DMS 273 (cell line): ENCODE measurements around the gene JUNB.

ENCODE experiments used
- DNase-seq: peaks from one replicate; lab custom pipeline; 2025; ENCODE audit not compliant: unreplicated experiment; lab: John Stamatoyannopoulos, UW

Gene JUNB

DNA sequence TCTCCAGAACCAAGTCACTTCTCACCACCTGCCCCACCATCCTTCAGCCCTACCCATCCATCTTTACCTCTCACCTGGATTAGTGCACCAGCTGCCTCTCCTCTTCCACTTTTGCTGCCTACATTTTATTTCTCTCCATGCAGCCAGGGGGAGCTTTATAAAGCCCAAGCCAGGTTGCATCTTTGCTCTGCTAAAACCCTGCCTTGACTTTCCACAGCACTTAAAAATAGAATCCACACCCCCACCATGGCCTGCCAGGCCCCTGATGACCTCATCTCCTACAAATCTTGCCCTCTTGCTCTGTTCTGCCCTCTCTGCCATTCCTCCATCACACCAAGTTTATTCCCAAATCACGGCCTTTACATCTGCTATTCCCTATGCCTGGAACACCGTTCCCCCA is 17.7 kb upstream of the JUNB start:
- DNase-seq, result peak; percentile 47

DNA sequence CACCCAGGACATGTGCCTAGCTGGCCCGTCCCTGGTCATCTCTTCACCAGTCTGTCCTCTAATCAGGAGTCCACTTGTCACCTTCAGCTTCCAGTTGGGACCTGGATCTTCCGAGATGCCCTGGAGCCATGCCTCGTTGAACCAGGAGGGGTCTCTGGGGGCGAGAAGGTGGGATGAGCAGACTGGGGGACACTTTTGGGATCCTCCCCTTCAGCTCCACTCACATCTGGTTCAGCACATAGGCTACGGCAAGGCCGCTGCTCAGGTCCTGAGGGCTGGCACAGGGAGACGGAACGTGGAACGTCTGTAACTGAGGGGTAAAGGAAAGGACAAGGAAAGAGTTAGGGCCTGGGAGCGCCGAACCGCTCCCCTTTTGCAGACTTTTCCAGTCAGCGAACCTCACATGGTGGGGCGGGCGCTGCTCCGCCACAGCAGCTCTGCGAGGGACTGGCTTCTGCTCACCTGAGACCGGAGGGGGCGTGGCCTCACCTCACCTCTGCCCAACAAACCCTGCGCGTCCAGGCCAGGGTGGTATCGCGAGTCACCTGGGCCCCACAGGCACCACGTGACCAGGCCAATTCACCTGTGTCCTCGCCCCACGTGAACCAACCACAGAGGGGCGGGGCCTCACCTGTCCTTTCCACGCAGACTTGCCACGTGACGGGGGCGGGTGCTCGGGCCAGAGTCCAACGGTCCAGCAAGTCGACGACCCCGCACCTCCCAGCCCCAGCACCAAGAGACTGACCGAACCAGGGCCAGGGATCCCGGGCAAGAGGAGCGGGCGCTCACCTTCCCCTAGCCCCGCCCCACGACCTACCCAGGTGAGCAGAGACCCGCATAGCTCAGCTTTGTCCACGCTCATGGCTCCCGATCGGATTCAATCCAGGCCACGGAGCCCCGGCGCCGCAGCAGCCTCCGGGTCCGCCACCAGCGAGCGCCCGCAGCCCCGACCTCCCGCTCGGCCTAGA is 16.4 kb upstream of the JUNB start, which contains the start of gene HOOK2:
Gene HOOK2 (minus strand): TSS at position 965 of the 968 bp plus-strand sequence. CDS start 103 bp downstream, at position 862.
- no peak for DNase-seq

DNA sequence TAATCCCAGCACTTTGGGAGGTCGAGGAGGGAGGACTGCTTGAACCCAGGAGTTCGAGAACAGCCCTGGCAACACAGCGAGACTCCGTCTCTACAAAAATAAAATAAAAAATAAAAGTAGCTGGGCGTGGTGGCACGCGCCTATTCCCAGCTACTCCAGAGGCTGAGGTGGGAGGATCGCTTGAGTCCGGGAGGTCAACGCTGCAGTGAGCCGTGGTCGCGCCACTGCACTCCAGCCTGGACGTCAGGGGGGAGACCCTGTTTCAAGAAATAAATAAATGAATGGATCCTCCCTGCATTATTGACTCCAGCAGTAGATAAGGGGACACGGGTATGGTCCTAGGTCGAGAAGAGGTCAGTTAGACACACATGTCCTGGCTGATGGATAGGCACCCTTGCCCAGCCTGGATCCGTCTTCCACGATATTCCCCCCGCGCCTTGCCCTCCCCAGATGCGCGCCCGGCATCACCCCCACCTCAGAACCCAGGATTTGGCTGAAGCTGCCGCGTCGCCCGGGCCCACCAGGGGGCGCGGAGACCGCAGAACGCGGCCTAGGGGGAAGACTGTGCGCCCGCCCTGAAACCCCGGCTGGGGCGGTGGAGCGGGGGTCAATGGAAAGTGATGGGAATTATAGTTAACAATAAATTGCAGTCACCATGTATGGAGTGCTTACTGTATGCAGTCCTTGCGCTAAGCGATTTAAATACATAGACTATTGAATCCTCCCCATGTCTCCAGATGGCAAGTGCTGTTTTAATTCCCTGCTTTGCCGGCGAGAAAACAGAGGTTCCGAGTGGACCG is 13.9 kb upstream of the JUNB start:
- DNase-seq, result peak; percentile 96

DNA sequence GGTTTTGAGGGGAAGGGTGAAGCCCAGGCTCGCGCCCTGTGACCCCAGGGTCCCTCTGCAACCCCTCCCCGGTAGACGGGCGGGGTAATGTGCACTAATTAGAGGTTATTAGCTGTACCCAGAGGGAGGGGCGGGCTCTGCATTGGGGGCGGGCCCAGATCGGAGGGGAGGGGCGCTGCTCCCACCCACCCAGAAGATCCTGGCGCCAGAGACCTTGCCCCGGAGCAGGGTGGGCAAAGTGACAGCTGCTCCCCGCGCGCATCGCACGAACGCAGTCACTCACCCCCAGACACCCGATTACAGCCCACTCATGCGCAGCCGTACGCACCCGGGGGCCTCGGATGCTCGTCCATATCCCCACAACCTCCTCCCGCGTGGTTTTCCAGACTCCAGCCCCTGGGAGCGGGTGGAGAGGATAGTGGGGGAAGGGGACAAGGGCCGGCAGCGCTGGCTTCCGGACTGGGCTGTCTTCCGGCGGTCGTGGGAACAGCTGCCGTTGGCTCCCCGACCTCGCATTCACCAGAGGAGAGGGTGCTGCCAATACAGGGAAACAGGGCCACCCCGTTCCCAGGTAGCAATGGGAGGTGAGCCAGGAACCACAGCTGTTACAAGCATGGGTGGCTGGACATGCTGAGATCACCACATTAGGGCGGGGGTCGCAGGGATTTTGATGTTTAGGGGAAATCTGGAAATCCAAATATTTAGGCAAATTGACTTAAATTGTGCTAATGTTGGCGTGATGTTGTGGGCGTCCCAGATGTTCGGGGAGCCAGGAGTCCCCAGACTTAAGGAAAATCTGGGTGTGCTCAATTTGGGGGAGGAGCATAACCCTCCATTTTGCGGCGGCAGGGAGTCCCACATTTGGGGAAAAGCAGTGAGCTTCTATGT is 13.0 kb upstream of the JUNB start:
- DNase-seq, result peak; percentile 92

DNA sequence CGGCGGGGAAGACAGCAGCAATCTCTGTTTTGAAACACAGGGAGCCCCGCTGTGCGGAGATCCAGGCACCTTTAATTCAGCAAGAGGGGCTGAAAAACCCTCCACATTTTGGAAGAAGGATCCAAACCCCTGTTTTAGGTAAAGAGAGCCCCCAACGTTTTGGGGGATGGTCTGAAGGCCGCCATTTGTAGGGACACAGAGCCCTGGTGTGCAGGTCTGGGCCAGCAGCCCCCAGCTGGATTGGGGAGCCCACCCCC is 12.5 kb upstream of the JUNB start:
- DNase-seq, result no peak

DNA sequence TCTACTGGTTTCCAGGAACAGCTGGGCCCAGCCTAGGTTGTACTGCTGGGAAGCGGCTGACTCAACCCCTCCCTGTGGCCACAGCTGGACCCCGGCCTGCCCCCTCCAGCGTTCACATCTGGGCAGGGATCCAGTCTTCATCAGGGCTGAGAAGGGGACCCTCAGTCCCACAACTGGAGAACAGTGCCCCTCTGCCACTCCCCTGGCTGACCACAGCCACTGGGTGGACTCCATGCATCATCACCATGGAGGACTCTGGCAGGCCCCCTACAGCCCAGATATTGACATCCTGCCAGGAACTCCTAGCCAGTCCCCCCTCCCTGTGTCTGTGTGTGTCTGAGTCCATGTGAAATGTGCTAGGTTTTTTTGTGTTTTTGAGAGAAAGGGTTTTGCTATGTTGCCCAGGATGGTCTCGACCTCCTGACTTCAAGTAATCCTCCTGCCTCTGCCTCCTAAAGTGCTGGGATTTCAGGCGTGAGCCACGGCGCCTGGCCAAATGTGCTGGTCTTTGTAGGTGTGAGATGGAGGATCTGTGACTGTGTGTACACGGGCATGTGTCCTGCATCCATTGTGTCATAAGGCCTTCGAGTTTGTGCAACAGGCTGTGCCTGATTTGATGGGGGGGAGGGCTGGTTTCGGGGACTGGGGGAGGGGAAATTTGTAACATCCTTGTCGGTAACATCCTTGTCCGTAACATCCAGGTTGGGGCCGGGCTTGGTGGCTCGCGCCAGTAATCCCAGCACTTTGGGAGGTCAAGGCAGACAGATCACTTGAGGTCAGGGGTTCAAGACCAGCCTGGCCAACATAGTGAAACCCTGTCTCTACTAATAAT is 11.9 kb upstream of the JUNB start:
- peak; percentile 81 for DNase-seq

DNA sequence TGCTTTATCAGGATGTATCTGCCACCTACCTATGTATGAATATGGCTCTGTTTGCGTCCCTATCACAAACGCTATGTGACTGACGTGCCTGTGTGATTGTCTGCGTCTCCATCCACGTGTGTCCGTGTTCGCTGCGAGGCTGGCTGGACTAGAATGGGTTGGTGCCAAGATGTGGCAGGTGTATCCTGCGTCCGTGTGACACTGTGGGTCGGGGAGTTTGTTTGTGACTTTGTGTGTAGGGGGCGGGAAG is 9.2 kb upstream of the JUNB start:
- DNase-seq, result no peak

DNA sequence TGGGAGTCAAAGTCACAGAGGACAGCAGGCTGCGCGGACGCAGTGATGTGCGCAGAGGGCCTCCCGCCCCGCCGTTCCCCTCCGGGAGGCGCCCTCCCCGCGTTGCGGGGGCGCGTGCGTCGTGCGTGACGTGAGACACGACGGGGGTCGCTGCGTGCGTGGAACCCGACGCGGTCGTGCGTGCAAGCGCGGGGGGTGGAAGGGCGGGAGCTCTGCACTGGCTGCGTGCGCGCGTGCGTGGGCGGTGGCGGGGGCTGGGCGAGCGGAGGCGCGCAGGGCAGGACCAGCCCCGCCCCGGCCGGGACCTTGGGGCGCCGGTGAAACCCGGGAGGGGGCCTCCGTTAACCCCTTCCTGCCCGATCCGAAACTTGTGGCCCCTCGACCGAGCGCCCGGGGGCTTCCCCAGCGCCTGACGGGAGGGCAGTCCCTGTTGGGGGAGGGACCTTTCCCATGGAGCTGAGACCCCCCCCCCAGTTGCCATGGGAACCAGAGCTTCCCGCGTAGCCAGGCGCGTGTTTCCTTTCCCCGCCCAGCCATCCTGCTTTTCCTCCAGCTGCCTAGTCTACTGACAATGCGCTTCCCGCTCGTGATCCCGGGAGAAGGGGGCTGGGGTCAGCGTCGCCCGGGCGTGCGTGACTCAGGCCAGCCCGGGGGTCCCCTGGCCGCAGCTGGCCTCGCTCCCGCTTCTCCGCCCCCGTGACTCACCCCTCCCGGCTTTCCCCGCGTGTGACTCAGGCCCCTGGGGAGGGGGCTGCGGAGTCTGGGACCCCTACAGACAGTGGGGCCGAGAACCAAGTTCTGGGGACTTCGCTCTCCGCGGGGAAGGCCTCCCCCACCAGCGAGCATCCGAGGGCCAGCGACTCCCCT is 8.6 kb upstream of the JUNB start:
- peak; percentile 92 for DNase-seq

DNA sequence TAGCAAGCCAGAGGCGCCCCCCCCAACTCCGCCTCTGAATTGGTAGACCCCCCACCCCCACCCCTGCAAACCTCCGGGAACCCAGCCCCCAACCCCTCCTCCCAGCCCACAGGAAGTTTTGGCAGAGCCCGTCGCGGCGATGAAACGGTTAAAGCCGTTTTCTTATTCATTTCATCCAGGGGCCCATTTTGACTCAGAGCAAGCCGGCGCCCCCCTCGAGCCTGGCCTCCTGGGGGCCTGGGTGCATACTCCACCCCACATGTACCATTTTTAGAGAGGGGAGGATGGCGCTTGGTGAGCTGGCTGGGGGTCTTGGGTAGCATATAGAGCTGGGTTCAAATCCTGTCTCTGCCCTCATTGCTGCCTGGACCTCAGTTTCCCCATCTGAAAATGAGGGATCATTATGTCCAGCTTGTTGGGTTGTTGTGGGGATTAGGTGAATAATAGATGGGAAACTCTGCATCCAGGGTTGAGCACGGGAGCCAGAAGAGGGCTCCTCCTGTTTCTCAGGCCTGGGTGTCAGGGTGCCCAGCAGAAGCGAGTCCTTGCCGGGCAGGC is 7.9 kb upstream of the JUNB start:
- DNase-seq, result peak; percentile 51

DNA sequence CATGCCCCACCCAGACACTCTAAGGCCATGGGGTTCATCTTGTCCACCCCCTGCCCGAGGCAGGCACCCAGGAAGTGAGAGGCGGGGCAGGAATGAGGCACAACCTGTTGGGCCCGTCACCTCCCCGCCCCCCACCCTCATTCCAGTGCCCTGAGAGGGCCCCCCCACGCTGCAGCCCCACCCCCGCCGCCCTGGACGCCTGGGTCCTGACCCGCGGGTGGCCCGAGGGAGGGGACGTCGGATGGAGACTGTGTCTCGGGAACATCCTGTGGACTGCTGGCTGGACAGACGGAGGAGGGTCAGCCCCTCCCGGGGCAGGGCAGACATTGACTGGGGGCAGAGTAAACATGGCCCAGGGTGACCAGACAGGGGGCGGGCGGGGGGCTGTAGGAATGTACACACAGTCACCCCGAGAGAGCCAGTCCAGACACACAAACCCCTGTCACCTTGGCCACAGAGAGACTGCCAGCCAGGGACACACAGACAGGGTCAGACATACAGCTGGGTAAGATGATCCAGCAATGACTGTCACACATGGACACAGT is 7.4 kb upstream of the JUNB start:
- no peak for DNase-seq

DNA sequence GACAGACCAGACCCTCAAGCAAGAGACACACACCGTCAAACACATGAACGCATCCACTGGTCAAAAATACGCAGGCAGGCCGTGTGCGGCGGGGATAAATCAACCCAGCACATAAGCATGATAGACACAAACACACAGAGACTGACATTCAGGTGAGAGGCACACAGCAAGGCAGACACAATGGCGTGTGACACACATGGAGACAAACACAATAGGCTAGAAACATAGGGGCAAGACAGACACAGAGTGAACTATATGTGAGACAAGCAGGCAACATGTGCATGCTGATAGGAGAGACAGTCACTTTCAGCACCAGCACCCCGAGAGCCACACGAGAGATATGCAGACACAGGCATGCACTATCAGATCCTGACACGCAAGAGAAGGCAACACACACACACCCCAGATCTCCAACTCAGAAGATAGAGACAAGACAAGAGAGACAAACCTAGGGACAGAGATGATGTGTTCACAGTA is 6.9 kb upstream of the JUNB start:
- DNase-seq, result no peak

DNA sequence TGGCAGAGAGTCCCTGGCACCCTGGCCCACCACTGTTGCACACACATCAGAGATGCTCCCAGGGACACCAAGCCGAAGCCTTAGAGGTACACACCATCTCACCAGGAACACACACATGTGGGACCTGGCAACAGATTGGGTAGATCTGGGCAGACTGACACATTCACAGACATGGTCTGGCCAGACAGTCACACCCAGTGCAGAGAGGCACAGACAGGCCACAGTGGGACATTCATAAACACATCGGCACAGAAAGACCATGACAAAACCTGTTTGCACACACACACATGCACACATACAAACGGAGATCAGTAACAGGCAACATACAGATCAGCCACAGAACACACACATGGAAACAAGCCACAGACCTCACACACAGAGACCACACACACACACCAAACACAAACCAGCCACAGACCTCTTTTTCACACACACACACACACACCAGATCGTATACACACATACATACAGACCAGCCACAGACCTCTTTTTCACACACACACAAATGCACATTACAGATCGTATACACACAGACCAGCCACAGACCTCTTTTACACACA is 6.3 kb upstream of the JUNB start:
- no peak for DNase-seq

DNA sequence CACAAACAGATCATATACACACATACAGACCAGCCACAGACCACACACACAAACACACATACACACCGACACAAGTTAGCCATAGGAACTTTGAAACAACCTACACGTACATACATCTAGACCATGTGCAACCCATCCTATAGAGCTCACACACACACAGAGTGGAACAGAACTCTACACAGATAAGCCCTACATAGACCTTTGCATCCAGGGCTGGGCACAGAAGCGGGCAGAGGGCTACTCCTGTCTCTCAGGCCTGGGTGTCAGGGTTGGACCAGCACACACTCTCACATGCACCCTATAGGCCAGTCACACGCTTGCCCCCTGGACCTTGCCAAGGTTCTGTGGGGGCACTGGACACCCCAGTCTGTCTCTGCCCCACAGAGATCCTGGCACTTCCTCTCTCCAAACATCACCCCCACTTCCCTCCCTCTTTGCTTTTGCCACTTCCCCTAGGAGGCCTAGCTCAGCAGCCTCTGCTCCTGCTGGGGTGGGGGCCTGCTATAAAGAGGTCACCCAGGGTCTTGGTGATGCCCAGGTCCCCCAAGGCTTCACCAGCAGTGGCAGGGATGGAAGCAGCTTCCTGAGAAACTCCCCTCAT is 5.8 kb upstream of the JUNB start:
- DNase-seq, result no peak

DNA sequence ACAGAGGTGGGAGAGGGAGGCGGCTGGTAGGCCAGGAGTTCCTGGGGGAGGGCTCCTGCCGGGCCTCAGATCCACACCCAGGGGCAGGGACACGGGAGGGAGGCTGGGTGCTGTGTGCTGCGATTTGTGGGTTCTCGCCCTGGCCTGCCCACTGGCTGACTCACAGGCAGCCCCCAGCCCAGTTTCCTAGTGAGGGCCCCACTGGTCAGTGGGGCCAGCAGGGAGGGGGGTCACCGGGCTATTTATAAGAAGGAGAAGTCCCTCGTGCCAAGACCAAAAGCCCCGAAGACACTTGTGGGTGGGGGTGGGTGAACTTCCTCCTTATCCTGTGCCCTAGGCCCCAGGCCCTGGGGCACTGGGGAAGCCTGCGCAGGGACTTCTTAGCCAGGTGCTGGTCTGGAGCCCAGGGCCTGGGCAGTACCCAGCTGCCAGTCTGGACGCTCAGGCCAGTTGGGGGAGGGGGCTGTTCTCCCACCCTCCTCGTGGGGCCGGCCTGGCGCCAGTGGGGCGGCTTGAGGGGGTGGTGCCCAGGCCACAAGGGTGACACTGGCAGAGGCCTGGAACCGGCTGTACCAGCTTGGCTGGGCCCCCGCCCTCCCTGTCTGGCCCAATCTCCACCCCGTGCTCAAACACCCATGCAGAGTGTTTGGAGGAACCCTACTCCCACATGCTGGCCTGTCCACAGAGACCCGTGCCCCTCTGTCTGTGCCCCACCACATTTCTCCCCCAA is 5.0 kb upstream of the JUNB start:
- no peak for DNase-seq

DNA sequence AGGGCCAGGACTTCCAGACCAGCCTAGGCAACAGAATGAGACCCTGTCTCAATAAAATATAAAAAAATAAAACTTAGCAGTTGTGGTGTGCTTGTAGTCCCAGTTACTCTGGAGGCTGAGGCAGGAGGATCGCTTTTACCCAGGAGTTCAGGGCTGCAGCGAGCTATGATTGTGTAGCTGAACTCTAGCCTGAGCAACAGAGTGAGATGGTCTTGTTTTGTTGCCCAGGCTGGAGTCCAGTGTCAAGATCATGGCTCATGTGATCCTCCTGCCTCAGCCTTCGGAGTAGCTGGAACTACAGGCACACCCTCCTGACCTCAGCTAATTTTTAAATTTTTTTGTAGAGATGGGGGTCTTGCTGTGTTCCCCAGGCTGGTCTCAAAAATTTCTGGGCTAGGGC is 4.3 kb upstream of the JUNB start:
- no peak for DNase-seq

DNA sequence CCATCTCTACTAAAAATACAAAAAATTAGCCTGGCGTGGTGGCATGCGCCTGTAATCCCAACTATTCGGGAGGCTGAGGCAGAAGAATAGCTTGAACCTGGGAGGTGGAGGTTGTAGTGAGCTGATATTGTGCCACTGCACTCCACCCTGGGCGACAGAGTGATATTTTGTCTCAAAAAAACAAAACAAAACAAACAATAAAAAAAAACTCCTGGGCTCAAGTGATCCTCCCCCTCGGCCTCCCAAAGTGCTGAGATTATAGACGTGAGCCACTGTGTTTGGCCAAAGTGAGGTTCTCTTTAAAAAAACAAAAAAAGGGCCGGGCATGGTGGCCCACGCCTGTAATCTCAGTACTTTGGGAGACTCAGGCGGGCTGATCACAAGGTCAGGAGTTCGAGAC is 3.8 kb upstream of the JUNB start:
- no peak for DNase-seq

DNA sequence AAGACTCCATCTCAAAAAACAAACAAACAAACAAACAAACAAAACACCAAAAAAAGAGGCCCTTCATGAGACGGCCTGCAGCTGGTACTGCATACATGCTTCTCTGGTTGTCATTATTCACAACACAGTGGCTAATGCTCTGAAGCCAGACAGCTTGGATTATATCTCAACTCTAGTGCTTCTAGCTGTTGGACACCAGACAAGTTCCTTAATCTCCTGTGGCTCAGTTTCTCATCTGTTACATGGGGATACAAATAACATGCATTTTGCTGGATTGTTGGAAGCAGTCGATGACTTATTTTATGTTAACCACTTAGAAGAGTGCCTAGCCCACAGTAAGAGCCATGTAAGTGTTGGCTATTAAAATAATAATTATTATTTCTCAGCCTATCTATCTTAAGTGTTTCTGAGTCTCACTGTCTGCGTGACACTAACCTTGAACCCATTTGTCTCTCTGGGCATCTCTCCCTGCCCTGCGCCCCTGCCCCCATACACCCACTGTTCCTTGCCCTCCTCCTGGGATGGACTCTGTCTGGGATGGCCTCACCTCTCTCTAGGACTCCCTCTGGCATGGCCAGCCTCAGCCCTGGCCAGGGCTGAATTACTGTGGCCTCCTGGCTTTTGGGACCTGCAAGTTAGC is 3.1 kb upstream of the JUNB start:
- peak; percentile 66 for DNase-seq
